ENCODE measurements around the gene UBL7.
"Not testable (repeated sequence)": the region's sequence is repeated elsewhere in the genome, so short reads cannot be mapped to it uniquely, and the experiment has no call there.

Gene UBL7

GRCh38 chr15:74464216-74464615, 3.3 kb upstream of the UBL7 start:
- WGBS, 2 experiments (ENCODE audit: insufficient coverage in 2 of 2) = 92 to 100% methylated on average over 2 of the region's 2 CpGs
- Histone ChIP-seq H3K9me3 (ENCODE audit: control insufficient read depth, low read length) (peaks cover 4% of the 10 kb centered on the region), H3K36me3 (ENCODE audit: control insufficient read depth, insufficient read depth, low read length) (peaks cover 31% of the 10 kb centered on the region), H3K4me1 (ENCODE audit: control insufficient read depth, insufficient read depth, low read length, poor library complexity, severe bottlenecking) (peaks cover 7% of the 10 kb centered on the region), H3K27ac (ENCODE audit: low read depth, low read length, severe bottlenecking) (no peak overlapping the region), H3K4me3 (ENCODE audit: extremely low read depth, insufficient read depth, low read length, poor library complexity, severe bottlenecking) (no peak overlapping the region)

GRCh38 chr15:74463634-74464033, 2.7 kb upstream of the UBL7 start:
- Histone ChIP-seq H3K4me1 (ENCODE audit: control insufficient read depth, insufficient read depth, low read length, poor library complexity, severe bottlenecking) (peaks cover 7% of the 10 kb centered on the region), H3K9me3 (ENCODE audit: control insufficient read depth, low read length) (peaks cover 4% of the 10 kb centered on the region), H3K36me3 (ENCODE audit: control insufficient read depth, insufficient read depth, low read length) (peaks cover 26% of the 10 kb centered on the region), H3K27ac (ENCODE audit: low read depth, low read length, severe bottlenecking) (no peak overlapping the region), H3K4me3 (ENCODE audit: extremely low read depth, insufficient read depth, low read length, poor library complexity, severe bottlenecking) (no peak overlapping the region)

DNA sequence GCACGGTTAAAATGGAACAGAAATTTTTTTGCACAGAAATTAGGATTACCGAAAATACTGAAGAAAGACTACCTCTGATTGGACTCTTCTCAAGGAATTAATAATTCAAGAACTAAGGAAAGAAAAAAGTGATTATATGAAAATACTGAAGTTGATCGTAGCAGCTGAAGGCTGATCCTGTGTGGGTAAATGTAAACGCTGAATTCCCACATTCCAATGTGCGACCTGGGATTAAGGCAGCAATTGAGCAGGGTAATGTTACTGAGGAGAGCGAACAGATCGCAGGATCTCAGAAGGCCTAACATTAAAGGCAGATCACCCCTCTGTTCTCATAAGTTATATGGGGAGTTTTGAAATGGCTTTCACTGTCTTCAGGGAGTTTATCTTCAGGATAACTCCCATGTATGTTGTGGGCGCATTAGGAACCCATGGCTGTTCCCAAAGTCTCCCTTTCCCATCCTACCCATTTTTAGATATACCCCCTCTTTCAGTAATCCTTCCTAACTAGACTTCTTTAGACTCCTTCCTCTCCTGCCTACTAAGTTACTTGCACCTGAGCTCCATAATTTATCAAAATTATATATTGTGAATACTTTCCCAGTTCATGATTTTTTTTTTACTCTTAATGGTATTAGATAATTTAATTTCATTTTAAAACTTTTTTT, 1.0 kb upstream of the UBL7 start:
- H3K27ac ChIP-seq (ENCODE audit: low read depth, low read length, severe bottlenecking) = peak overlapping the region; percentile 88
- peaks cover 4% of the 10 kb centered on the region for H3K9me3 ChIP-seq (ENCODE audit: control insufficient read depth, low read length)
- H3K4me1 ChIP-seq (ENCODE audit: control insufficient read depth, insufficient read depth, low read length, poor library complexity, severe bottlenecking) = peaks cover 7% of the 10 kb centered on the region
- WGBS, 2 experiments (ENCODE audit: insufficient coverage in 2 of 2) = 35 to 38% methylated on average over 4 of the region's 8 CpGs
- peaks cover 26% of the 10 kb centered on the region for H3K36me3 ChIP-seq (ENCODE audit: control insufficient read depth, insufficient read depth, low read length)
- H3K4me3 ChIP-seq (ENCODE audit: extremely low read depth, insufficient read depth, low read length, poor library complexity, severe bottlenecking) = peak overlapping the region; percentile 69

- Histone ChIP-seq H3K27ac (ENCODE audit: low read depth, low read length, severe bottlenecking) (peak overlapping the region; percentile 76), H3K4me1 (ENCODE audit: control insufficient read depth, insufficient read depth, low read length, poor library complexity, severe bottlenecking) (peaks cover 7% of the 10 kb centered on the region), H3K4me3 (ENCODE audit: extremely low read depth, insufficient read depth, low read length, poor library complexity, severe bottlenecking) (peak overlapping the region; percentile 69), H3K36me3 (ENCODE audit: control insufficient read depth, insufficient read depth, low read length) (peaks cover 32% of the 10 kb centered on the region), H3K9me3 (ENCODE audit: control insufficient read depth, low read length) (peaks cover 4% of the 10 kb centered on the region)
- 71 to 90% methylated on average over 1 to 2 of the region's 2 CpGs for WGBS, 2 experiments (ENCODE audit: insufficient coverage in 2 of 2)
Observed at GRCh38 chr15:74460298-74460697, 662 bp downstream of the UBL7 start.

GRCh38 chr15:74459798-74460197, 1.2 kb downstream of the UBL7 start:
- not testable (repeated sequence) for H3K27ac ChIP-seq (ENCODE audit: low read depth, low read length, severe bottlenecking); H3K9me3 ChIP-seq (ENCODE audit: control insufficient read depth, low read length); H3K4me1 ChIP-seq (ENCODE audit: control insufficient read depth, insufficient read depth, low read length, poor library complexity, severe bottlenecking)
- peak overlapping the region; percentile 69 for H3K4me3 ChIP-seq (ENCODE audit: extremely low read depth, insufficient read depth, low read length, poor library complexity, severe bottlenecking)
- H3K36me3 ChIP-seq (ENCODE audit: control insufficient read depth, insufficient read depth, low read length) = peaks cover 32% of the 10 kb centered on the region
- 95 to 100% methylated on average over 4 to 7 of the region's 14 CpGs for WGBS, 2 experiments (ENCODE audit: insufficient coverage in 2 of 2)

- Histone ChIP-seq H3K27ac (ENCODE audit: low read depth, low read length, severe bottlenecking) (no peak overlapping the region), H3K4me1 (ENCODE audit: control insufficient read depth, insufficient read depth, low read length, poor library complexity, severe bottlenecking) (peaks cover 14% of the 10 kb centered on the region), H3K9me3 (ENCODE audit: control insufficient read depth, low read length) (peaks cover 2% of the 10 kb centered on the region), H3K4me3 (ENCODE audit: extremely low read depth, insufficient read depth, low read length, poor library complexity, severe bottlenecking) (no peak overlapping the region), H3K36me3 (ENCODE audit: control insufficient read depth, insufficient read depth, low read length) (peaks cover 33% of the 10 kb centered on the region)
- 84 to 100% methylated on average over 2 of the region's 3 CpGs for WGBS, 2 experiments (ENCODE audit: insufficient coverage in 2 of 2)
Observed at GRCh38 chr15:74458473-74458872, 2.5 kb downstream of the UBL7 start.

DNA sequence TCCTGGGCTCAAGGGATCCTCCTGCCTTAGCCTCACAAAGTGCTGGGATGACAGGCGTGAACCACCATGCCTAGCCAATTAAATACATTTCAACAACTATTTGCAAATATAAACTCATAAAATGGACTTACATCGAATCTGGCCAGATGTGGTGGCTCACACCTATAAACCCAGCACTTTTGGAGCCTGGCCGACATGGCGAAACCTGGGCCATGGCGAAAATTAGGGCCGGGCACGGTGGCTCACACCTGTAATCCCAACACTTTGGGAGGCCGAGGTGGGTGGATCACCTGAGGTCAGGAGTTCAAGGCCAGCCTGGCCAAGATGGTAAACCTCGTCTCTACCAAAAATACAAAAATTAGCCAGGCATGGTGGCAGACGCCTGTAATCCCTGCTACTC, 3.9 kb downstream of the UBL7 start:
- not testable (repeated sequence) for H3K9me3 ChIP-seq (ENCODE audit: control insufficient read depth, low read length); H3K4me3 ChIP-seq (ENCODE audit: extremely low read depth, insufficient read depth, low read length, poor library complexity, severe bottlenecking); H3K4me1 ChIP-seq (ENCODE audit: control insufficient read depth, insufficient read depth, low read length, poor library complexity, severe bottlenecking); H3K27ac ChIP-seq (ENCODE audit: low read depth, low read length, severe bottlenecking)
- H3K36me3 ChIP-seq (ENCODE audit: control insufficient read depth, insufficient read depth, low read length) = peaks cover 45% of the 10 kb centered on the region
- WGBS, 2 experiments (ENCODE audit: insufficient coverage in 2 of 2) = 96 to 100% methylated on average over 8 of the region's 10 CpGs

DNA sequence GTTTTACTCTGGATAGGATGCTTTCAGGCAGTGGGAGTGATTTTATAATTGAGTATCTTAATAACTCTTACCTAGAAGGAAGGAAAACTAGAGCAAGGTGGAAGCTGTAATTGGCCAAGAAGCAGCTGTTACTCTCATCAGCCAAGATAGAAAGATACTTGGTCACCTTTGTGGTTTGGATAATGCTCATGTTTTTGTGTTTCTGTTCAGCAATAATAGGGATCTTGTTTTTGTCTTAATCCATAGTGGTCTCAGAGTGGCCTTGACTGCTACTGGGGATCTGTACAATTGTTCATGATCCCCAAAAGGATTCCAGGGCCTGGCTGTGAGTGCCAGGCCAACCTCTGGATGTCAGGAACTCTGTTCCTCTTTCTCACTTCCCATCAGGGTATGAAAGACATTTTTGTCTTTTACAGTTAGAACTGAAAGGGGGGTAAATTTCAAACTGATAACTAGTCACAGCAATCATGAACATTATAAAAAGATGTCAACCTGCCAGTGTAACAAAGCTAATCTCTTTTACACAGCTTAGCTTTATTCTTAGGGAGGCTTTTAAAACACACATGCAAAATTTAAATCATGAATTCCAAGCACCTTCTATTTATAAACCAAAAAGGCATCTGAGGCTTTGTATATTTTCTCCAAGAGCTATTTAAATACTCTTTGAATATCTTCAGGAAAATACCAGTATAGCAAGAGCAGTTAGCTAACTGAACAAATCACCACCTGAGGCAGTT, 6.0 kb downstream of the UBL7 start:
- Histone ChIP-seq H3K4me1 (ENCODE audit: control insufficient read depth, insufficient read depth, low read length, poor library complexity, severe bottlenecking) (peaks cover 7% of the 10 kb centered on the region), H3K9me3 (ENCODE audit: control insufficient read depth, low read length) (no peaks in the 10 kb centered on the region), H3K27ac (ENCODE audit: low read depth, low read length, severe bottlenecking) (no peak overlapping the region), H3K4me3 (ENCODE audit: extremely low read depth, insufficient read depth, low read length, poor library complexity, severe bottlenecking) (no peak overlapping the region), H3K36me3 (ENCODE audit: control insufficient read depth, insufficient read depth, low read length) (peaks cover 65% of the 10 kb centered on the region)

- H3K9me3 ChIP-seq (ENCODE audit: control insufficient read depth, low read length) = no peaks in the 10 kb centered on the region
- H3K4me3 ChIP-seq (ENCODE audit: extremely low read depth, insufficient read depth, low read length, poor library complexity, severe bottlenecking) = no peak overlapping the region
- H3K4me1 ChIP-seq (ENCODE audit: control insufficient read depth, insufficient read depth, low read length, poor library complexity, severe bottlenecking) = peaks cover 7% of the 10 kb centered on the region
- peaks cover 71% of the 10 kb centered on the region for H3K36me3 ChIP-seq (ENCODE audit: control insufficient read depth, insufficient read depth, low read length)
- 84 to 87% methylated on average over 13 of the region's 13 CpGs for WGBS, 2 experiments (ENCODE audit: insufficient coverage in 2 of 2)
- H3K27ac ChIP-seq (ENCODE audit: low read depth, low read length, severe bottlenecking) = peak overlapping the region; percentile 59
Observed at GRCh38 chr15:74453925-74454763, 6.8 kb downstream of the UBL7 start.

DNA sequence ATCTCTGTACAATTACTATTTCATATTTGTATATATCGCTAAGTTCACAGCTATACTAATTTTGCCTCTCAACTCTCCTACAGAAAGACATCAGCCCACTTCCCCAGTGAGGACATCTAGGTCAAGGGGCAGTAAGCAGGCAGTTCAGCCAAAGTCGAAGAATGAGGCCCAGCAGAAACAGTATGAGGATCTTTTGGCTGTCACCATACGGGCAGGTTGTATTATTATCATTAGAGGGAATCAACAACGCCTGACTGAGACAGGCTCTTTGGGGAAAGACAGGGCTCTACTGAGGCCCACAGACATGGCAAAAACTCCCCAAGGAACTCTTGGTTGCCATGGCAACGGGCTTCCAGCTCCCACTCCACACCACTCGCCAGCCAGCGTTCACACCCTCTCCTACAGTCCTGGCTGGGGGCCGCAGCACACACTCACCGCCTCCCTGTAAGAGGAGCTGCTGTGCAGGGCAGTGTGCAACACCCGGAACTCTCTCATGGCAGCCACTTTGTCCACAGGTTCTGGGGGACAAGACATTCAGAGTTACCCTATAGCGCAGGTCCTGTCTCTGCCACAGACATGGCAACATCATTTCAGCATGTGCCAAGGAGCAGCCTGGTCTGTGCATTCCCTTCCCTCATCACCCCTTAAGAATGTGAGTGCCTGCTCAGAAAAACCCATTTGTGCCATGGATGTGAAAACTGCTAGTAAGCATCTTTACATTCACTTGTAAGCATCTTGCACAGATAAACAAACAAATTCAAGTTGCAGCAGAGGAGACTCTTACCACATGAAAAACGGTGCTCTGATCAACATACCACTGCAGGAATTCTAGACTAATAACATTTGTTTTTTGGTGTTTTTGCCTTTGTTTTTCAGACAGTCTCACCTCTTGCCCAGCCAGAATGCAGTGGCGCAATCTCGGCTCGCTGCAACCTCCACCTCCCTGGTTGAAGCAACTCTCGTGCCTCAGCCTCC, 8.8 kb downstream of the UBL7 start:
- Histone ChIP-seq H3K4me1 (ENCODE audit: control insufficient read depth, insufficient read depth, low read length, poor library complexity, severe bottlenecking) (peaks cover 7% of the 10 kb centered on the region), H3K27ac (ENCODE audit: low read depth, low read length, severe bottlenecking) (no peak overlapping the region), H3K4me3 (ENCODE audit: extremely low read depth, insufficient read depth, low read length, poor library complexity, severe bottlenecking) (no peak overlapping the region), H3K36me3 (ENCODE audit: control insufficient read depth, insufficient read depth, low read length) (peaks cover 78% of the 10 kb centered on the region), H3K9me3 (ENCODE audit: control insufficient read depth, low read length) (no peaks in the 10 kb centered on the region)
- WGBS, 2 experiments (ENCODE audit: insufficient coverage in 2 of 2) = 88 to 96% methylated on average over 9 of the region's 16 CpGs
